Measurements from ENCODE around the gene CD226. TPM values are rescaled to one million over a fixed set of nuclear protein-coding genes. Genes with fewer than 3 reads are reported as not detected.
"Not testable (repeated sequence)": the region's sequence is repeated elsewhere in the genome, so short reads cannot be mapped to it uniquely, and the experiment has no call there.

The CD226 gene
- total RNA-seq, 2 experiments from 2014 or later: 63.9 to 66.8 TPM

GRCh38 chr18:69838620-69839411 lies 108.9 kb downstream of the CD226 start:
- H3K36me3 Mint-ChIP-seq: peaks cover 13% of the 10 kb centered on the region
- POLR2A ChIA-PET: no interaction called here
- intact Hi-C loops (cut with micrococcal nuclease): no loop called here
- no peak overlapping the region for H3K27ac Mint-ChIP-seq
- CTCF ChIA-PET: no interaction called here
- peak; percentile 44 for DNase-seq
- H3K4me1 Mint-ChIP-seq (ENCODE audit: low read depth): no peaks in the 10 kb centered on the region
- no peak overlapping the region for H3K4me3 Mint-ChIP-seq
- no peaks in the 10 kb centered on the region for H3K9me3 Mint-ChIP-seq
- H3K27me3 Mint-ChIP-seq: no peaks in the 10 kb centered on the region

- ChIA-PET POLR2A (no interaction called here), CTCF (no interaction called here)
- Mint-ChIP-seq H3K36me3 (peaks cover 13% of the 10 kb centered on the region), H3K27ac (no peak overlapping the region), H3K9me3 (no peaks in the 10 kb centered on the region), H3K4me3 (no peak overlapping the region), H3K27me3 (no peaks in the 10 kb centered on the region), H3K4me1 (ENCODE audit: low read depth) (no peaks in the 10 kb centered on the region)
- intact Hi-C loops (cut with micrococcal nuclease): no loop called here
- no peak for DNase-seq
These were observed 109.7 kb downstream of the CD226 start for GRCh38 chr18:69838003-69838402.

DNA sequence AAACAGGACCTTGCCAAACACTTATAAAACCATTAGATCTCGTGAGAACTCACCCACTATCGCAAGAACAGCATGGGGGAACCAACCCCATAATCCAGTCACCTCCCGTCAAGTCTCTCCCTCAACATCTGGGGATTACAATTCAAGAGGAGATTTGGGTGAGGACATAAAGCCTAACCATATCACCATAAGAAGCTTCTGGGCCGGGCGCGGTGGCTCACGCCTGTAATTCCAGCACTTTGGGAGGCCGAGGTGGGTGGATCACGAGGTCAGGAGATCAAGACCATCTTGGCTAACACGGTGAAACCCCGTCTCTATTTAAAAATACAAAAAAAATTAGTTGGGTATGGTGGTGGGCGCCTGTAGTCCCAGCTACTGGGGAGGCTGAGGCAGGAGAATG lies 112.7 kb downstream of the CD226 start:
- H3K27me3 Mint-ChIP-seq, CTCF ChIA-PET: not testable (repeated sequence)

GRCh38 chr18:69830189-69830588 lies 117.5 kb downstream of the CD226 start:
- Mint-ChIP-seq H3K4me1 (ENCODE audit: low read depth) (no peaks in the 10 kb centered on the region), H3K4me3 (no peak overlapping the region), H3K27me3 (no peaks in the 10 kb centered on the region), H3K36me3 (peaks cover 36% of the 10 kb centered on the region), H3K9me3 (no peaks in the 10 kb centered on the region), H3K27ac (no peak overlapping the region)
- no peak for DNase-seq
- CTCF ChIA-PET: interaction anchor here (0.7 kb wide), 1 partner anchor 257 kb away, joined by 3 read pairs; no protein-coding TSS in a partner anchor
- intact Hi-C loops (cut with micrococcal nuclease): no loop called here
- POLR2A ChIA-PET: no interaction called here

More for the DNA sequence above, 112.7 kb downstream of the CD226 start:
- DNase-seq; POLR2A ChIA-PET; H3K4me1 Mint-ChIP-seq (ENCODE audit: low read depth); H3K4me3 Mint-ChIP-seq; intact Hi-C loops (cut with micrococcal nuclease); H3K27ac Mint-ChIP-seq; H3K9me3 Mint-ChIP-seq: not testable (repeated sequence)
- H3K36me3 Mint-ChIP-seq: peaks cover 37% of the 10 kb centered on the region

- peaks cover 19% of the 10 kb centered on the region for H3K9me3 Mint-ChIP-seq
- CTCF ChIA-PET: no interaction called here
- no peak overlapping the region for H3K4me3 Mint-ChIP-seq
- DNase-seq: no peak
- no peaks in the 10 kb centered on the region for H3K4me1 Mint-ChIP-seq (ENCODE audit: low read depth)
- H3K27me3 Mint-ChIP-seq: no peaks in the 10 kb centered on the region
- POLR2A ChIA-PET: no interaction called here
- H3K36me3 Mint-ChIP-seq: peaks cover 37% of the 10 kb centered on the region
- intact Hi-C loops (cut with micrococcal nuclease): no loop called here
- H3K27ac Mint-ChIP-seq: no peak overlapping the region
These were observed 127.1 kb downstream of the CD226 start for GRCh38 chr18:69820538-69820937.

- no peak overlapping the region for H3K4me3 Mint-ChIP-seq
- H3K9me3 Mint-ChIP-seq: peaks cover 19% of the 10 kb centered on the region
- DNase-seq: no peak
- ChIA-PET POLR2A (no interaction called here), CTCF (no interaction called here)
- H3K27ac Mint-ChIP-seq: no peak overlapping the region
- intact Hi-C loops (cut with micrococcal nuclease): no loop called here
- H3K4me1 Mint-ChIP-seq (ENCODE audit: low read depth): no peaks in the 10 kb centered on the region
- H3K36me3 Mint-ChIP-seq: peaks cover 38% of the 10 kb centered on the region
- no peaks in the 10 kb centered on the region for H3K27me3 Mint-ChIP-seq
These were observed 128.2 kb downstream of the CD226 start for GRCh38 chr18:69819460-69819859.

DNA sequence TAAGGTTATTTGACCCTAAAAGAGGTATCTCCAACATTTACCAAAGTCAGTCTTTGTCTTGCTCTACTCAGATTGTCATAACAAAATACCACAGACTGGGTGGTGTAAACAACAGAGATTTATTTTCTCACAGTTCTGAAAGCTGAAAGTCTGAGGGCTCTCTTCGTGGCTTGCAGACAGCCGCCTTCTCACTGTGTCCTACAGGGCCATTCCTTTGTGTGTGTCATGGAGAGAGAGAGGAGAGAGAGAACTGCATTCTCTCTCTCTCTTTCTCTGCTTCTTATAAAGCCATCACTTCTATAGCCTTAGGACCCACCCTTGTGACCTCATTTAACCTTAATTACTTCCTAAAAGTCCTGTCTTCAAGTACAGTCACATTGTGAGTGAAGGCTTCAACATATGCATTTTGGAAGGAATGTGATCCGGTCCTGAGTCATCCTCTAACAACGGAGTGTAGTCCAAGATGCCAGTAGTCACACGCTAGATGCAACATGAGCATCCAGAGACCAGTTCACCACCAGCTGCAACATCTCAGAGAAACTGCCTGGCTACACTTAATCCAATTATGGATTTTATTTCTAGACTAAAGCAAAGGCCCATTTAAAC lies 130.2 kb downstream of the CD226 start:
- Mint-ChIP-seq H3K4me1 (ENCODE audit: low read depth) (no peaks in the 10 kb centered on the region), H3K27ac (no peak overlapping the region), H3K9me3 (peaks cover 13% of the 10 kb centered on the region), H3K36me3 (peaks cover 37% of the 10 kb centered on the region), H3K27me3 (no peaks in the 10 kb centered on the region), H3K4me3 (no peak overlapping the region)
- intact Hi-C loops (cut with micrococcal nuclease): no loop called here
- POLR2A ChIA-PET: no interaction called here
- CTCF ChIA-PET: no interaction called here
- no peak for DNase-seq

GRCh38 chr18:69814861-69815385 lies 132.8 kb downstream of the CD226 start:
- ChIA-PET POLR2A (no interaction called here), CTCF (no interaction called here)
- intact Hi-C loops (cut with micrococcal nuclease): no loop called here
- Mint-ChIP-seq H3K27ac (no peak overlapping the region), H3K4me1 (ENCODE audit: low read depth) (peaks cover 3% of the 10 kb centered on the region), H3K4me3 (no peak overlapping the region), H3K9me3 (peaks cover 2% of the 10 kb centered on the region), H3K36me3 (peaks cover 29% of the 10 kb centered on the region), H3K27me3 (no peaks in the 10 kb centered on the region)
- DNase-seq: no peak

DNA sequence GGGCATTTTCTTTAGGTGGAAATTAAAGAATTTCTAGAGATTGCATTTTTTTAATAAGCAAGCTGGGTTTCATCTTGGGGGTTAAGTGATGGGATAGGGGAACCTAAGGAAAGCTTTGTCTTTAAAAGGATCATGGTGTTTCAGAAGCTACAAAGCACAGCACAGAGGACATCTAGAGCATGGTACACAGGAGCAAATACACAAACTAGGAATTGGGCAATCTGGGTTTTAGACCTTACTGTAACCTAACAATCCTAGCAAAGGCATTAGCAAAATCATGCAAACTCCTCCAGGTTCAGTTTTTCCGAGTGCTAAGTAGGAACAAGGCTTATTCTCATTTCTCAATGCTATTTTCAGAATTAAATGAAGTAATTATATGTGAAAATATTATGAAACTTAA lies 134.1 kb downstream of the CD226 start:
- Mint-ChIP-seq H3K9me3 (no peaks in the 10 kb centered on the region), H3K27me3 (no peaks in the 10 kb centered on the region), H3K4me1 (ENCODE audit: low read depth) (peaks cover 3% of the 10 kb centered on the region), H3K27ac (no peak overlapping the region), H3K4me3 (no peak overlapping the region), H3K36me3 (peaks cover 24% of the 10 kb centered on the region)
- CTCF ChIA-PET: no interaction called here
- no peak for DNase-seq
- POLR2A ChIA-PET: no interaction called here
- intact Hi-C loops (cut with micrococcal nuclease): no loop called here

GRCh38 chr18:69808399-69808798 lies 139.3 kb downstream of the CD226 start:
- Mint-ChIP-seq H3K4me3 (no peak overlapping the region), H3K9me3 (no peaks in the 10 kb centered on the region), H3K36me3 (peaks cover 17% of the 10 kb centered on the region), H3K27me3 (no peaks in the 10 kb centered on the region), H3K4me1 (ENCODE audit: low read depth) (peaks cover 3% of the 10 kb centered on the region), H3K27ac (no peak overlapping the region)
- CTCF ChIA-PET: no interaction called here
- intact Hi-C loops (cut with micrococcal nuclease): no loop called here
- POLR2A ChIA-PET: no interaction called here
- DNase-seq: no peak

DNA sequence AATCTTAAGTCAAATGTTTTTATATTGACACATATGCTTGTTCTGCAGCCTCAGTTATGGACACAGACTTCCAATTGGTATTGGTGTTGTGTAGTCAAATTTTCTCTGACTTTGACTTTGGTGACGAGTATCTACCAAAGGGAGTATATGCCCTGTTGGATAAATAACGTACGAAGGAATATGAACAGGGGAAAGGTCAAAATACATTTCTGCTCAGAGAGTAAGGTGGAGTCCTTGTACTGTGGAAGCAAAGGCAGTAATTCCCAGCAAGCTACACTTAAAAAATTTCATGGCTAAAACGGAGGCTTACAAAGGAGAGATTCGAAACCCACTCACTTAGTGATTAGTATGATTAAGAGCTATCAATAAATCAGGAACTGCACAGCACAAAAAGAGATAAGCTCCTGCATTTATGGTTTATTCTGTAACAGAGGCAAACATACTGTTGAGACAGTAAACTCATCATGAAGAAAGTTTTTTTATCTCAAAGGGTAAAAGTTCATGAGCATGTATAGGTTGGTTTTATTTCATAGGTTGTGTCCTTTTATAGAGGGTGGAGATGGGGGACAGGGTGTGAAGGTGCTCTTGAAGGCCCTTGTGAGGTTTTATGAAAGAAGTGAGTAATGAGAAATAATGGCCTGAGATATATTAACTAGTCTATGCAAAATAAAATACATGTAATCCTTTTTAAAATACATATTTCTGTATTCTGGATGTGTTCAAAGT lies 142.7 kb downstream of the CD226 start:
- no peak overlapping the region for H3K27ac Mint-ChIP-seq
- no peaks in the 10 kb centered on the region for H3K9me3 Mint-ChIP-seq
- H3K4me3 Mint-ChIP-seq: no peak overlapping the region
- peaks cover 7% of the 10 kb centered on the region for H3K36me3 Mint-ChIP-seq
- ChIA-PET CTCF (no interaction called here), POLR2A (no interaction called here)
- intact Hi-C loops (cut with micrococcal nuclease): no loop called here
- no peak for DNase-seq
- no peaks in the 10 kb centered on the region for H3K27me3 Mint-ChIP-seq
- H3K4me1 Mint-ChIP-seq (ENCODE audit: low read depth): no peaks in the 10 kb centered on the region

Data from activated CD4-positive, alpha-beta memory T cell treated with anti-CD3 and anti-CD28 coated beads for 36 hours (primary cell).